BE2C (cell line): Measurements from ENCODE around the gene EHD1.

Experiments used
- DNase-seq: peaks from one replicate; pipeline ENCODE4 v3.0.0-alpha.2; 2020
- H3K27me3 ChIP-seq: fragments of 250-450 bp; sonication (Bioruptor Pico); 2 replicates; pipeline ENCODE4 v1.5.1; 2020; ENCODE audit warnings: mild to moderate bottlenecking
- H3K36me3 ChIP-seq: fragments of 250-450 bp; sonication (Bioruptor Pico); 2 replicates; pipeline ENCODE4 v1.5.1; 2020; ENCODE audit warnings: mild to moderate bottlenecking
- H3K4me1 ChIP-seq: fragments of 250-450 bp; sonication (Bioruptor Pico); 2 replicates; pipeline ENCODE4 v1.5.1; 2020
- H3K4me3 ChIP-seq: 2 replicates; pipeline ENCODE4 v1.5.1; 2011; ENCODE audit warnings: low read depth, low read length
- H3K9me3 ChIP-seq: fragments of 250-450 bp; sonication (Bioruptor Pico); 2 replicates; pipeline ENCODE4 v1.5.1; 2020
- CTCF ChIP-seq: IDR thresholded peaks from 2 replicates; pipeline ENCODE4 v1.5.1; 2012; ENCODE audit warnings: mild to moderate bottlenecking, low read depth, low read length

EHD1 gene

DNA sequence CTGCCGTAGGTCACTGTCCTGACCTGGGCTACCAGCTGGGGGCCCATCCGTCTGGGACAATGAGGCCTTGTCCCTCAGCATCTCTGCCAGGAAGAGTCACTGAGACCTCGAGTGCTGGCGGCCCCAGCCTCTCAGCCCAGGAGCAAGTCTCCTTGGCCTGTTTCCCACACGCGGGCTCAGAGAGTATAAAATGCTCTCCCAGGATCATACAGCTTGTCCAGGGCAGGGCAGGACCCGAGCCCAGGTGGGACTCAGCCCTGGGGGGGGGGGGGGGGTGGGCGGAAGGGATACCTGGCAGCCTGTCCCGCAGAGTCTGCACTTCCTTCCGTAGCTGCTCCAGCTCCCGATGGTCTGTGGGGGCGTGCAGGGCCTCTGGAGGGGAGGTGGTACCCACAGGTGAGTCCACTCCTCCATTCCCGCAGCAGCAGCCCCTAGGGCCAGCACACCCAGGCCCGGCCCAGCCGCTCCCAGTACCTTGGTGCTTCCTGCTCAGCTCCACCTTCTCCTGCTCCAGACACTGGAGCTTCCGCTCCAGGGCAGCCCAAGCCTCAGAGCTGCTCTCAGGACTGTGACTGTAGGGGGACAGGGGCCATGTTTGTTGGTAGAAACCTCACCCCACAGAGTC lies 41.9 kb downstream of the EHD1 start:
- Histone ChIP-seq H3K27me3 (no peaks in the 10 kb centered on the region), H3K4me1 (no peaks in the 10 kb centered on the region), H3K4me3 (no peak overlapping the region), H3K9me3 (no peaks in the 10 kb centered on the region), H3K36me3 (no peaks in the 10 kb centered on the region)
- no peak for DNase-seq
- TF ChIP-seq CTCF, result no peak

GRCh38 chr11:64835616-64836447 lies 42.6 kb downstream of the EHD1 start:
- Histone ChIP-seq H3K4me1 (no peaks in the 10 kb centered on the region), H3K9me3 (no peaks in the 10 kb centered on the region), H3K4me3 (no peak overlapping the region), H3K36me3 (no peaks in the 10 kb centered on the region), H3K27me3 (no peaks in the 10 kb centered on the region)
- TF ChIP-seq CTCF, result no peak
- DNase-seq, result no peak

DNA sequence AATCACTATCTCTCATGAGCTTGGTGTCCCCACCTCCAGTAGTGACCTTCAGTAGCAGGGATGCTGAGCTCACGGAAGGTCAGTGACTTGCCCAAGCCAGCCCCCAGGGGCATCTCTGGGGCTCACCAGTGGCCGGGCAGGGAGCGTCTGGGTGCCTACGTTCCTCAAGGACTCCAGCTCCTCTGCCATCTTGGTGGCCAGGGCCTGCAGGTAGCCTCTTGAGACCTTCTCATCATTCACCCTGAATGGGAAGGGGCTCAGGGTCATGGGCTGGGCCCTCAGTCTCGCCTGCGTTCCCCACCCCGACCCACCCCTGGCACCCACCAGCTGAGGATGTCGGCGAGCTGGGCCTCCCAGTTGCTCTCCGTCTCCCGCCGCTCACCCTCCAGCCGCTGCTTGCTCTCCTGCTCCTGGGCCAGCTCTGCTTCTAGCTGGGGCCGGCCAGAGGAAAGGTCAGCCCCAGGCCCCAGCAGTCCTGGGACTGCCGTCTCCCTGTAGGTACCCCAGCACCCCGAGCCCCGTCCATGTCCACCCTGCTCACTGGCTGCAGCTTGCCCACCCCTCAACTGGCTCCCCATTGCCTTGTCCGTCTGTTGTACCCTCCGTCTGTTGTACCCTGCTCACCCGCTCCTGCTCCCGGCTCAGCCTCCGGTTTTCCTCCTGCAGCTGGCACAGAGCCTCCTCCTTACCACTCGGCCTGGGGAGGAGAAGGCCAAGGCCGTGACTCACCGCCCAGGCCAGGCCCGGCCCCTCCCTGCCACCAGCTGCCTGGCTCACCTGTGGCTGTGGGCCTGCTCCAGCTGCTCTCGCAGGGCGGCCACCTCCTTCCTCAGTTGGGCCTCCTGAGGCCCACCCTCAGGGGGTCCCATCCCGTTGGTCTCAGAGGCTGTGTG lies 43.5 kb downstream of the EHD1 start:
- no peaks in the 10 kb centered on the region for H3K9me3 ChIP-seq
- H3K4me1 ChIP-seq, result no peaks in the 10 kb centered on the region
- H3K36me3 ChIP-seq, result no peaks in the 10 kb centered on the region
- no peaks in the 10 kb centered on the region for H3K27me3 ChIP-seq
- H3K4me3 ChIP-seq, result no peak overlapping the region
- DNase-seq, result no peak
- no peak for TF ChIP-seq CTCF

- no peaks in the 10 kb centered on the region for H3K36me3 ChIP-seq
Observed at GRCh38 chr11:64834031-64834722, 44.2 kb downstream of the EHD1 start.

DNA sequence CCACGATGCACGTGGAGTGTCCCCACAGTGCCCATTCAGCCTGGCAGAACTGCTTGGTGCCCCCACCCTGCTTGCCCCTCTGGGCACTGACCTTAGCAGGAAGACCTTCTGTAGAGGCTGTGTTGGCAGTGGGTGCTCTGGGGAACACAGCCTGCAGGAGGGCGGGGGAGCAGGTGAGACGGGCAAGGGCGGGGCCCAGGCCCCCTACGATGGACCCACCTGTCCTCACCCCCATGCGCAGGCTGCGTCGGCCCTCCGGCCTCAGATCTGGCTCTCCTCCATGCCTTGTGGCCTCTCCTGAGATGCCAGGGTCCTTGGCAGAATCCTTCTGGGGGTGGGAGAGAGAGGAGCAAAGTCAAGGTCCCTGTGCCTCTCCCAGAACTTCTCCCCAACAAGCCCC lies 44.9 kb downstream of the EHD1 start:
- Histone ChIP-seq H3K4me3 (no peak overlapping the region), H3K27me3 (no peaks in the 10 kb centered on the region), H3K9me3 (no peaks in the 10 kb centered on the region), H3K36me3 (no peaks in the 10 kb centered on the region), H3K4me1 (no peaks in the 10 kb centered on the region)
- no peak for DNase-seq
- no peak for TF ChIP-seq CTCF

More at GRCh38 chr11:64834031-64834722, 44.2 kb downstream of the EHD1 start:
- no peak for DNase-seq
- Histone ChIP-seq H3K27me3 (no peaks in the 10 kb centered on the region), H3K4me1 (no peaks in the 10 kb centered on the region), H3K9me3 (no peaks in the 10 kb centered on the region), H3K4me3 (no peak overlapping the region)
- no peak for TF ChIP-seq CTCF
